ENCODE measurements around the gene DCAF8L2. TPM values are rescaled to one million over a fixed set of nuclear protein-coding genes. Genes with fewer than 3 reads are reported as not detected.

The DCAF8L2 gene
- total RNA-seq, 1 experiment from 2014 or later, result not detected

GRCh38 chrX:27633328-27633727 is 43.2 kb downstream of the DCAF8L2 start:
- no peak overlapping the region for H3K27ac Mint-ChIP-seq
- H3K4me3 Mint-ChIP-seq, result no peak overlapping the region
- Histone ChIP-seq H3K9me3 (ENCODE audit: control insufficient read depth, low read depth, low read length) (peaks cover 24% of the 10 kb centered on the region), H3K79me2 (ENCODE audit: insufficient read depth, low read length) (no peaks in the 10 kb centered on the region), H3K4me2 (ENCODE audit: insufficient read depth, insufficient read length, low read length) (no peak overlapping the region), H2BK20ac (ENCODE audit: low read depth, low read length, poor library complexity, severe bottlenecking) (no peak overlapping the region), H4K8ac (replicated peaks; ENCODE audit: insufficient read length, low read depth, low read length) (no peak overlapping the region), H4K5ac (ENCODE audit: insufficient read length, low read depth, low read length) (no peak overlapping the region), H3K79me1 (ENCODE audit: insufficient read depth, low read depth, low read length, poor library complexity, severe bottlenecking) (no peaks in the 10 kb centered on the region), H3K4ac (ENCODE audit: low read depth, low read length) (no peak overlapping the region), H2BK12ac (ENCODE audit: insufficient read length, low read depth, low read length) (no peak overlapping the region), H2BK15ac (ENCODE audit: low read depth, low read length) (no peak overlapping the region), H2AK5ac (ENCODE audit: insufficient read length, low read length) (no peak overlapping the region), H2BK5ac (ENCODE audit: insufficient read length, low read length) (no peak overlapping the region), H2BK120ac (ENCODE audit: low read depth, low read length, poor library complexity, severe bottlenecking) (no peak overlapping the region), H3K18ac (ENCODE audit: insufficient read length, low read depth, low read length) (no peak overlapping the region), H4K20me1 (ENCODE audit: control insufficient read depth, insufficient read depth, insufficient read length) (no peaks in the 10 kb centered on the region), H3K4me1 (ENCODE audit: insufficient read depth, low read length) (no peaks in the 10 kb centered on the region), H3K9ac (ENCODE audit: extremely low read depth, insufficient read length, low read length) (no peak overlapping the region), H3K23me2 (ENCODE audit: insufficient read length, low read depth, low read length, poor library complexity, severe bottlenecking) (no peaks in the 10 kb centered on the region), H3K56ac (ENCODE audit: insufficient read length, low read depth, low read length) (no peak overlapping the region), H3K14ac (ENCODE audit: insufficient read depth, low read length) (no peak overlapping the region), H3K23ac (ENCODE audit: insufficient read length, low read depth, low read length) (no peak overlapping the region), H3T11ph (ENCODE audit: low read length) (no peak overlapping the region), H2AFZ (ENCODE audit: low read length) (no peak overlapping the region), H3K27me3 (ENCODE audit: insufficient read depth, low read length) (no peaks in the 10 kb centered on the region), H4K91ac (ENCODE audit: insufficient read length, low read depth, low read length) (no peak overlapping the region), H3K27ac (ENCODE audit: insufficient read length, low read depth, low read length) (no peak overlapping the region)
- no peaks in the 10 kb centered on the region; a peak in 1 of 7 replicates for H3K36me3 Mint-ChIP-seq (ENCODE audit: insufficient read depth in 1 of 3, low read depth in 3 of 3)
- no CpG with 5 or more reads among the region's 3 CpGs for WGBS (ENCODE audit: extremely low coverage, insufficient read length, low lambda C conversion rate)
- H3K27me3 Mint-ChIP-seq (ENCODE audit: low read depth), result peaks cover 1% of the 10 kb centered on the region; the same call in 1 of the 2 replicates
- H3K4me1 Mint-ChIP-seq, result no peaks in the 10 kb centered on the region
- DNase-seq, result no peak
- TF ChIP-seq CTCF (conservative IDR thresholded peaks at IDR 0.05), result no peak
- H3K9me3 Mint-ChIP-seq, result peaks cover 48 to 58% of the 10 kb centered on the region in 2 experiments

Data from H9 (cell line).